Neutrophil (primary cell): ENCODE results near the gene OPTC.

Experiments used
- H3K27ac ChIP-seq: fragments of 200-600 bp; sonication (generic); 2 replicates; pipeline ENCODE4 v1.5.1; 2016; ENCODE audit warnings: mild to moderate bottlenecking, moderate library complexity
- H3K27me3 ChIP-seq: fragments of 200-600 bp; sonication (generic); 2 replicates; pipeline ENCODE4 v1.6.0; 2016; ENCODE audit warnings: mild to moderate bottlenecking
- H3K36me3 ChIP-seq: fragments of 200-600 bp; sonication (generic); 2 replicates; pipeline ENCODE4 v1.5.1; 2017
- H3K4me1 ChIP-seq, 2 experiments: fragments of 200-600 bp in 1 of 2; sonication (generic) in 1 of 2; 1 replicate in 1 of 2; 2 replicates in 1 of 2; pipeline versions ENCODE4 v1.5.1 to v1.6.1; 2013 to 2016; ENCODE audit warnings: low read depth in 1 of 2, low read length in 1 of 2, mild to moderate bottlenecking in 1 of 2, moderate library complexity in 1 of 2; ENCODE audit not compliant: control insufficient read depth in 1 of 2, insufficient read depth in 1 of 2
- H3K4me3 ChIP-seq, 2 experiments: fragments of 200-600 bp in 1 of 2; sonication (generic) in 1 of 2; 1 replicate in 1 of 2; 2 replicates in 1 of 2; pipeline ENCODE4 v1.5.1; 2013 to 2016; ENCODE audit warnings: low read depth in 1 of 2, low read length in 1 of 2, mild to moderate bottlenecking in 1 of 2, moderate library complexity in 1 of 2
- H3K9me3 ChIP-seq: fragments of 200-600 bp; sonication (generic); 2 replicates; pipeline ENCODE4 v1.5.1; 2016
- TF ChIP-seq, protein P1 (sequence below): fragments of 200-600 bp; sonication (generic); IDR thresholded peaks from 2 replicates; pipeline ENCODE4 v1.5.1; 2016; ENCODE audit warnings: antibody characterized with exemption

OPTC gene

DNA sequence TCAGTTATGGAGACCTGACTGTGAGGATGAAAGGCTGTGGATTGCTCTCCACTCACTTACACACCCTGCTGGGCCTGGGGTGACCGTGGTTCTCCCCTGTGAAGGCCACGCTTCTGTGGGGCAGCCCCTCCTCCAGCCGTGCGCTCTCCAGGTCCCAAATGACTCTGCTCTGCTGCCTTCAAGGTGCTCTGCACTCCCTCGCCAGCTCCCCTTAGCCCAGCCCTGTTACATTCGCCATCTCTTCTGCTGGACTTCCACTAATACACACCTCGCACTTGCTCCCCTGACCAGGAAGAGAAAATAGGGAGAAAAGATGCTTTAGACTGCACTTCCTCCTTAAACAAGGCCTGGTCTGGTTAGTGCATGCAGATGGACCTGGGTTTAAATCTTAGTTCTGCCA is 24.6 kb downstream of the OPTC start:
- Histone ChIP-seq H3K27ac (no peak overlapping the region), H3K9me3 (no peaks in the 10 kb centered on the region), H3K36me3 (no peaks in the 10 kb centered on the region), H3K4me3 (no peak overlapping the region), H3K27me3 (no peaks in the 10 kb centered on the region), H3K4me1 (peaks cover 40 to 42% of the 10 kb centered on the region in 2 experiments)
- TF ChIP-seq, protein P1, sequence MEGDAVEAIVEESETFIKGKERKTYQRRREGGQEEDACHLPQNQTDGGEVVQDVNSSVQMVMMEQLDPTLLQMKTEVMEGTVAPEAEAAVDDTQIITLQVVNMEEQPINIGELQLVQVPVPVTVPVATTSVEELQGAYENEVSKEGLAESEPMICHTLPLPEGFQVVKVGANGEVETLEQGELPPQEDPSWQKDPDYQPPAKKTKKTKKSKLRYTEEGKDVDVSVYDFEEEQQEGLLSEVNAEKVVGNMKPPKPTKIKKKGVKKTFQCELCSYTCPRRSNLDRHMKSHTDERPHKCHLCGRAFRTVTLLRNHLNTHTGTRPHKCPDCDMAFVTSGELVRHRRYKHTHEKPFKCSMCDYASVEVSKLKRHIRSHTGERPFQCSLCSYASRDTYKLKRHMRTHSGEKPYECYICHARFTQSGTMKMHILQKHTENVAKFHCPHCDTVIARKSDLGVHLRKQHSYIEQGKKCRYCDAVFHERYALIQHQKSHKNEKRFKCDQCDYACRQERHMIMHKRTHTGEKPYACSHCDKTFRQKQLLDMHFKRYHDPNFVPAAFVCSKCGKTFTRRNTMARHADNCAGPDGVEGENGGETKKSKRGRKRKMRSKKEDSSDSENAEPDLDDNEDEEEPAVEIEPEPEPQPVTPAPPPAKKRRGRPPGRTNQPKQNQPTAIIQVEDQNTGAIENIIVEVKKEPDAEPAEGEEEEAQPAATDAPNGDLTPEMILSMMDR = no peak

DNA sequence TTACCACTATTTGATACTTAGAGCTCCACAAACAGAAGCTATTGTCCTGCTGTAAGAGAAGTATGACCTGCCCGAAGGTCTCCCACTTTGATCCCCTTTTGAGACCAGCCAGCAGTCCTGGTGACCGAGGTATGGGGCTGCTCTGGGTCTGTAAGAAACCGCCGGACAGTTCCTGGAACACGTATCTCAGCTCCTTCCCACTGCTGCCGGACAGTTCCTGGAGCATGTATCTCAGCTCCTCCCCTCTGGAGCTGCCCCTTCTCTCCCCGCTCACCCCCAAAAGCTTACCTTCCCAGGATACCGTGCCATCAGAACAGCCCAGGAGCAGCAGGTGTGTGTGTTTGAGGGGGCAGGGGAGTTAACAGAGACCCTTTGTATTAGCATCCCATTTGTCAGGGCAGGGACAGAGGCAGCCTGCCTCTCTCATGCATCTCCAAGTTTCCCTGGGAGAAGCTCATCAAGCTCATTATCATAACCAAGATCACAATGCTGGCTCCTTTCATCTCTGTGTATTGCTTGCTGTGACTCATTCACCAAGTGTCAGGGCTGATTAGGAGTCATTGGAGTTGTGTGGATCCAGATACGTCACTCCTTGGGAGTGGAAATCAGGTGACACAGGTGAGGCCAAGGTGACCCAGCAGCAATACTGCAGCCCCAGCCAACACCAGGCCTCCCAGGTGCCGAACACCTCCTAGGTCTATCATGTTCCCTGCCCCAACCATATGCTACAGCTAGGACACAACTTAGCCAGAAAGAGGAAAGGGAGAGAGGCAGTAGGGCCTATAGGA is 25.3 kb downstream of the OPTC start:
- TF ChIP-seq, protein P1 = no peak
- H3K9me3 ChIP-seq = no peaks in the 10 kb centered on the region
- no peaks in the 10 kb centered on the region for H3K36me3 ChIP-seq
- no peak overlapping the region for H3K4me3 ChIP-seq
- no peak overlapping the region for H3K27ac ChIP-seq
- no peaks in the 10 kb centered on the region for H3K27me3 ChIP-seq
- peaks cover 33 to 35% of the 10 kb centered on the region in 2 experiments for H3K4me1 ChIP-seq

DNA sequence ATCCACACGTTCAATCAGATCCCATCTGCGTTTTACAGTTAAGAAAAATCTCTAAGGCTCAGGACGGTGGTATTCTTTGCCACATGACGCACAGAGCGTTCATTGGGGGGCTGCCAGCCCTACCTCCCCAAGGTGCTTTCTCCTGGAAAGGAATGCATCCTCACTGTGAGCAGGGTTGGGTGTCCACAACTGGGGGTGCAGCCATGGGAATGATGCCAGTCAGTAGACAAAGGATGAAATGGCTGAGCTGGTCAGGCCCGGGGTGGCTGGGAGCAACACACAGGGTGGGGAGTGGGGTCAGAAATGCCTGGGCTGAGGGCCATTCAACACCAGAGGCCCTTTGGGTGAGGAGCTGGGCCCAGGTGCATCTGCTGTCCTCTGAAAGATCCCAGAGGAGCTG is 25.9 kb downstream of the OPTC start:
- no peaks in the 10 kb centered on the region for H3K9me3 ChIP-seq
- H3K27ac ChIP-seq = no peak overlapping the region
- TF ChIP-seq, protein P1 = no peak
- no peaks in the 10 kb centered on the region for H3K27me3 ChIP-seq
- H3K4me1 ChIP-seq = peaks cover 29% of the 10 kb centered on the region in 2 experiments
- no peaks in the 10 kb centered on the region for H3K36me3 ChIP-seq
- no peak overlapping the region for H3K4me3 ChIP-seq

GRCh38 chr1:203520315-203520714 is 26.4 kb downstream of the OPTC start:
- Histone ChIP-seq H3K9me3 (no peaks in the 10 kb centered on the region), H3K4me3 (no peak overlapping the region), H3K4me1 (peaks cover 25 to 26% of the 10 kb centered on the region in 2 experiments), H3K36me3 (no peaks in the 10 kb centered on the region), H3K27me3 (no peaks in the 10 kb centered on the region), H3K27ac (no peak overlapping the region)
- TF ChIP-seq, protein P1 = no peak

- H3K9me3 ChIP-seq = no peaks in the 10 kb centered on the region
- H3K36me3 ChIP-seq = no peaks in the 10 kb centered on the region
- H3K27ac ChIP-seq = no peak overlapping the region
- H3K4me3 ChIP-seq = no peak overlapping the region
- TF ChIP-seq, protein P1 = no peak
- H3K4me1 ChIP-seq = peaks cover 16 to 17% of the 10 kb centered on the region in 2 experiments
- no peaks in the 10 kb centered on the region for H3K27me3 ChIP-seq
These were observed 27.3 kb downstream of the OPTC start for GRCh38 chr1:203521074-203521794.
